Skeletal muscle cell (primary cell): ENCODE results near the gene CACNA2D3.

Source experiments
- DNase-seq: peaks from one replicate; pipeline ENCODE4 v3.0.0-alpha.2; 2010; ENCODE audit warnings: low read depth
- H3K4me3 ChIP-seq: 2 replicates; pipeline ENCODE4 v1.5.1; 2011; ENCODE audit warnings: low read depth, mild to moderate bottlenecking, control low read depth, low read length, moderate library complexity

Gene CACNA2D3

DNA sequence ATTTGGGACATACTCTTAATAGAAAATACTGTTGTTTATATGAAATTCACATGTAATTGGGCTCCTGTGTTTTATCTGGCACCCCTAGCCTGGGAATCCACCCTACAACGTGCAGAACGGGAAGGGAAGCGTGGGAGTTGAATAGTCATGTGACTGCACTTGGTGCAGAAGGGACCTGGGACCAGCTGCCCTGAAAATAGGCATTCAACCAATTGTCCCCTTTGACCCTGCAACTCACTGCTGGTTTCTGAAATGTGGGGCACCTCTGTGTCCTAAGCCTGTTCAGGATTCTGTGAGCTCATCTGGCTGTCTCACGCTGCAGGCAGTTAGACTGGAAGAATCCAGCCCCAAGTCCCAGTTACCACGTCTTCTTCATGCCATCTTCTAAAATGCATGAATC, 79.7 kb downstream of the CACNA2D3 start:
- no peak for DNase-seq

DNA sequence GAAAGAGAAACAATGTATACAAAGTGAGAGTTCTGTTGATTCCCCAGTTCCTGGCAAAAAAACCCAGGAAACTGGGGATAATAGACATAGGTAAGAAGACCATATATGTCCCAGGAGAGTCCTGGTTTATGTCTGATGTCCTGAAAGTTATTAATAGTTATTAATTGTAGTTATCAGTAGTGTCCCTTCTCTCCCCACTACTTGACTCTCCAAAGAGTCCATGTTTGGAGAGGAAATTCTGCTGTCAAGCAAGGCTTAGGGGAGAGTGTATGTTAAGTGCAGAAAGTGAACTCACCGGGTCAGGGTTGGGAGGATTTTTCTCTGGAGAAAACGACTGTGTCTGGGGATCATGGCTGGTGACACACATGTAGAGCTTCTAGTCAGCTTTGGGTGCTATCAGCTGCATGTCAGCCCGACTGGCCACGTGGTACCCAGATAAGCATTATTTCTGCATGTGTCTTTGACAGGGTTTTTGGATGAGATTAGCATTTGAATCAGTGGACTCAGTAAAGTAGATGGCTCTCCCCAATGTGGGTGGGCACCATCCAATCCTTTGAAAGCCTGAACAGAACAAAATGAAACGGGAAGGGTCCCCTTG, 80.4 kb downstream of the CACNA2D3 start:
- no peak for DNase-seq

More for the DNA sequence above, 79.7 kb downstream of the CACNA2D3 start:
- no peak overlapping the region for H3K4me3 ChIP-seq

DNA sequence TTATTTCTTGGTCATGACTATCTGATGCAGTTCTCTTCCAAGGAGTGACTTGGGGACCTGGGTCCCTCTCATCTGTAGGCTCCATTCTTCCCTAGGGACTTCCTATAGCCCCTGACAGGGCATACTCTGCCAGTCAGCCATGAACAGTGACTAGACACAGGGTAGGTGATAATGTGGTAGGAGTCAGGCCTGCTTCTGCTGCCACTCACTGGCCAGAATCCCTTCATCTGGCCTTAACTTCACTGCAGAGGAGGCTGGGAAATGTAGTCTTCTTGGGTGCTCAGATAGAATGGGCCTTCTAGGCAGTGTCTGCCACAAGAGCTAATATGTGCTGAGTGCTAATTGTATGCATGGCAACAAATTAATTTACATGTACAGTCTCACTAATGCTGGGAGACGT, 84.5 kb downstream of the CACNA2D3 start:
- DNase-seq, result no peak
- H3K4me3 ChIP-seq, result no peak overlapping the region

More for the DNA sequence above, 80.4 kb downstream of the CACNA2D3 start:
- H3K4me3 ChIP-seq, result no peak overlapping the region

DNA sequence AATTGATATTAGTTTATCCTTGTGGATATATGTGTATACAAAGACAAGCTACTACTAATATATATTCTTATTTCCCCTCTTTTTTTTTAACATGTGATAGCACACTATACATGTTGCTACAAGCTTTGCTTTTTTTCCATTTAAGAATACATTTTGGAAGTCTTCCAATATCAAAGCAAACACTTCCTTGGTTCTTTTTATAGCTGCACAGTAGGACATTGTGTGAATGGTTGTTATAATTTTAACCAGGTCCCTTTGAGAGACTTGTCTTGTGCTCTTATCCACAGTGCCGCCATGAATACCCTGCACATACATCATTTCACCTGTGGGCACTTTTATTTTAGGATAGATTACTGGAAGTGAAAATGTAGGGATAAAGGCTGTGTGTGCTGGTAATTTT, 88.7 kb downstream of the CACNA2D3 start:
- H3K4me3 ChIP-seq, result no peak overlapping the region
- DNase-seq, result no peak

DNA sequence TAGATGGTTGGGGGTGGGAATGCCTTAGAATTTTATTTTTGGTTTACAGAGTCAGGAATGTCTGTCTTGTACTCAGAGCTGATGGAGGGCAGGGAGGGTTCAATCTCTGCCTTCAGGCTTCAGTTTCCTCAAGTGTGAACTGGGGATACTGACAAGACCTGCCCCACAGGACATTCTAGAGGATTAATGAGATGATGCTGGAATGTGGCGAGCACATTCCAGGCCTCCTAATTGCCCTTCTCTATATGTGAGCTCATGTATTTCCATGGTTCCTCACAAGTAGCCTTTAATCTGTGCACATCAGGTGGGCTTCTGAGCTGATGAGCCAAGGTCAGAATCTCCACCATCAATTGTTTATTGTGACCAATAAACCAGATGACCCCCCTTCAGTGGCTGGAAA, 90.4 kb downstream of the CACNA2D3 start:
- DNase-seq, result no peak
- no peak overlapping the region for H3K4me3 ChIP-seq

DNA sequence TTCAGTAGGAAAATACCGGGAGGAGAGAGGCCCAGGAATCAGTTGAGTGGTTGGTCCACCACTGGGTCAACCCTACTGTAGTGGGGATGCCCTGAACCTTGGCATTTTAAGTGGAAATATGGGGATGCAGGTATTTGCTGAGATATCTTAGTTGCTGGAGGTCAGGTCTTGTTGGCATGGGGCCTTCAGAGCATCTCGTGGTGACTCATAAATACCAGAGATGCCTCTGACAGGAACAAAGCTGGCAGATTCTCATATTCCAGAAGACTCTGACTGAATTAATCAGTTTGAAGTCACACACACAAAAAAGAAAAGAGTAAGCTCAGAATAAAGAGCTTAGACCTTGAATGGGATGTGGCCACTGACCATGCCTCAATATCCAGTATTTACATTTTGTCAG, 91.6 kb downstream of the CACNA2D3 start:
- H3K4me3 ChIP-seq, result no peak overlapping the region
- DNase-seq, result no peak

DNA sequence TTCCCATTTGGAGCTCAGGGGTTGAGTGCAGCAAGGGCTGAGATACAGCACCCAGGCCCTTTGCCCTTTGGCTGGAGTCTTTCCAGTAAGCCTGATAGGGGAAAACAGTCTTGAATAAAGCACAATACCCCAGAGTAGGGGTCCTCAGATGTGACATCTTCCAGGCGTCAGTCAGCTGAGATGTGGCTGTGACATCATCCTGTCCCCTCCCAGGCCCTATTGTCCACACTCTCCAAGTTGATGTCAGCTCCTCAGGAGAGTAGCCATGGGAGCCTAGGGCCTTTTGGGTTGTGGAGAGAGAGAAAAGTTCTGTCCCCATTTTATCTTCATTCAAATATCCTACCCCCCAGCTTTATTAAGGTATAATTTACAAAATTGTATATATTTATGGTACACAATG, 92.5 kb downstream of the CACNA2D3 start:
- no peak for DNase-seq
- no peak overlapping the region for H3K4me3 ChIP-seq

DNA sequence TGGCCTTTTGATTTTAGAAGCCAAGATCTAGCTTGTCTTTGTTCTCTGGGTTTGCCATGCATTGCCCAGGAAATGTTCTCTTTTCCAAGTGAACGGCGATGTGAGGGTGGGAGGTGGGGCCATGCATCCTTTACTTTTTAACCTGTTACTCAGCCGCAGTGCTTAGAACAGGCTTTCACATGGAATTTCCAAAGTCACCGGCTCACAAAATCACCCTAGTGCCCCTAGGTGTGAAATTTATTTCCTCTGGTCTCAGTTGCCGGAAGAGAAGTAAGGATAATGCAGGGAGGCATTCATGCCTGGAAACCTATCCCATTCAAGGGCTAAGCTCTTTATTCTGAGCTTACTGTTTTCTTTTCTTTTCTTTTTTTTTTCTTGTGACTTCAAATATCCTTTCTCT, 93.2 kb downstream of the CACNA2D3 start:
- DNase-seq, result no peak
- H3K4me3 ChIP-seq, result no peak overlapping the region

DNA sequence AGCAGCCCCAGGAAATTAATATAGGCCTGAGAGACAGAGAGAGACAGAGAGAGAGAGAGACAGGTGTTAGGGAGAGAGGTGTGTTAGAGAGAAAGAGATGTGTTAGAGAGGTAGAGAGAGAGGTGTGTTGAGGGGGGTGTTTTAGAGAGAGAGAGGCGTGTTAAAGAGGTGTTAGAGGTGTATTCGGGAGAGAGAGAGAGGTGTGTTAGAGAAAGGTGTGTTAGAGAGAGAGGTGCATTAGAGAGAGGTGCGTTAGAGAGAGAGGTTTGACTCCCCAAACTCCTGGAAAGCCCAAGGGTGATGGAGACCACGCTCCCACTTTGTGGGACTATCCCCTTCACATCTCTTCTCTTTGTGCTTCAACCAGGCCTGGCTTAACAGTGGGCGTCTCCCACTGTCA, 95.5 kb downstream of the CACNA2D3 start:
- H3K4me3 ChIP-seq, result no peak overlapping the region
- no peak for DNase-seq

DNA sequence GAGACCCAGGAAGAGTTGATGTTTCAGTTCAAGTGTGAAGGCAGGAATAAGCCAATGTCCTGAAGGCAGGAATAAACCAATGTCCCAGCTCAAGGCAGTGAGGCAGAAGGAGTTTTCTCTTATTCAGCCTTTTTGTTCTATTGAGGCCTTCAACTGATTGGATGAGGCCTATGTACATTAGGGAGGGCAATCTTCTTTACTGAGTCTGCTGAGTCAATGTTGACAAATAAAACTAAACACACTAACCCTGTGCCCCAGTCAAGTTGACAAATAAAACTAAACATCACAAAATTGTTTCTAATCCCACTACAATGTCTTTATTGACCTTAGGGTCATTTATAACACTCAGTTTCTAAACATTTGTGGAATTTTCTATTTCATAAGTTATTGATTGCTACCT, 100.0 kb downstream of the CACNA2D3 start:
- no peak for DNase-seq
- H3K4me3 ChIP-seq, result no peak overlapping the region

DNA sequence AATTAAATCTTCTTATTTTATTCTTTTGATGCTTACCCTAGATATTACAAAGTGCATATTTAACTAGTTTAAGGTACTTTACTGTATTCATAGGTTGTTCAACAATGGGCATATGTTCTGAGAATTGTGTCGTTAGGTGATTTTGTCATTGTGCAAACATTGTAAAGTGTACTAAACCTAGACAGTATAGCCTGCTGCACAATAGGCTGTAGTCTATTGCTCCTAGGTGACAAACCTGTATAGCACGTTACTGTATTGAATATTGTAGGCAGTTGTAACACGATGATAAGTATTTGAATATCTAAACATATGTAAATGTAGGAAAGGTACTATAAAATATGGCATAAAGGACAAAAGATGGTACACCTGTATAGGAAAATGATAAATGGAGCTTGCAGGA, 100.7 kb downstream of the CACNA2D3 start:
- no peak for DNase-seq
- no peak overlapping the region for H3K4me3 ChIP-seq

DNA sequence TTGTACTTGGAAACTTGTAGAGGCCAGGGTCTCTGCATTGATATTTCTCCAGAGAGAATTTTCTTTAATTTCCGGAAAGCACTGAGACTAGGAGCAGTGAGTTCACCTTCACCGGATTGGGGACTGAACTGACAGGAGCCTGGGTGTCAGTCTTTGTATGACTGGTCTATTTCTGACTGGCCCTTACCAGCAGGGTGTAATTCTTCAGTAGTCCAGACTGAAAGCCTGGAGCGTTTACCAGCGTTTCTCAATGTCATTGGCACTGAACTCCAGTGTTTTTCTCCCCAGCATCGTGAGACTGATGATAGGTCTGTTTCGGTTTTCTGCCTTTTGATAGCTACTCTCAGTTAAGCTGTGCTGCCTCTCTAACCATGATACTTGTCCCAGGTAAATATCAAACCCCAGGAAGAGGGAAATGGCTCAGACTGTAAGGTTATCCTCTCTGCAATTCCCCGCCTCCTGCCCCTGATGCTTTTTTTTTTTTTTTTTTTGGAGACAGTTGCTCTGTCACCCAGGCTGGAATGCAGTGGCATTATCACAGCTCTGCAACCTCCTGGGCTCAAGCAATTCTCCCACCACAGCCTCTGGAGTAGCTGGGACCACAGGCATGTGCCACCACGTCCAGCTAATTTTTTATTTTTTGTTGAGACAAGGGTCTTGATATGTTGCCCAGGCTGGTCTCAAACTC, 103.6 kb downstream of the CACNA2D3 start:
- H3K4me3 ChIP-seq, result no peak overlapping the region
- no peak for DNase-seq

DNA sequence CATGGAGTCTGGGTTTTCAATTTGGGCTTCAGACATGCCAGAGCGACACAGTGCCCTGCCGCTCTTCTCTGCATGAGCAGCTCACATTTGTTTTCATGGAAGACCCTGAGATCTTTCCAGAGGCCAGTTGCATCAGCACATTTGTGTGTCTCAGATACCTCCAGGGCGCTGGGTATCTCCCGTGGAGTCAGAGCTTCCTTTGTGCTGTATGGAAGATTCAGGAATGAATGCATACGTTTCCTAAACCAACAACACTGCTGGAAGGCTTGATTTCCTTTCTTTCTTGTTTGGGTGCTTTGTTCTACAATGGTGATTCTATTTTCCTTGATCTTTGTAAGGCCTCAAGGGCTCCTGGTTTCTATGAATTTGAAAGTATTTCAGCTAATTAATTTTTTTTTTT, 106.5 kb downstream of the CACNA2D3 start:
- no peak for DNase-seq
- no peak overlapping the region for H3K4me3 ChIP-seq

DNA sequence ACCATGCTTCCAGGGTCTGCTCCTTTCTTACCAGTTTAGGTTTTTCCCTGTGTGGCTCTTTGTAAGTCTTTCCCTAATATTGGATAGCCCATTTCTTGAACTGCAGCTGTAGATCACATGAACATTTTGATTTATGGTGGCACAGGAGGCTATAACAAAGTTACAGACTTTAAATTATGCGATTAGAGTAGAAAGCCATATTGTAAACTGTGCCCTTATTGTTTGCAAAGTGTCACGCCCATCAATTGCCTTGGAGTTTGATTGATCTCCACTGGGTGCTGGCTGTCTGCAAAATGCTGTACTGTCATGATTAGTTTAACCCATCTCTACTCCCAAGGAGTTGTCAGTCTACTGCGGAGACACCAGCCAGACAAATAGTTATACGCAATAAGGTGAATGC, 110.3 kb downstream of the CACNA2D3 start:
- H3K4me3 ChIP-seq, result no peak overlapping the region
- DNase-seq, result no peak

DNA sequence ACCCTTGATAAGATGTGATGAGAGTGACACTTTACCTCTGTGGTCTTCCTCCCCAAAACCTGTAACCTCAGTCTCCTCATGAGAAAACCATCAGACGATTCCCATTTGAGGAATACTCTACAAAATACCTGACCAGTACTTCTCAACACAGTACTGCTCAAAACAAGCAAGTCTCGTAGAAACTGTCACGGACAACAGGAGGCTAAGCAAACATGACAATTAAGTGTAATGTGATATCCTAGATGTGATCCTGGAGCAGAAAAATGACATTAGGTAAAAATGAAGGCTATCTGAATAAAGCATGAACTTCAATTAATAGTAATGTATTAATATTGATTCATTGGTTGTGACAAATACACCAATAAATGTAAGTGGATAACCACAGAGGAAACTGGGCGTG, 113.6 kb downstream of the CACNA2D3 start:
- H3K4me3 ChIP-seq, result no peak overlapping the region
- no peak for DNase-seq

DNA sequence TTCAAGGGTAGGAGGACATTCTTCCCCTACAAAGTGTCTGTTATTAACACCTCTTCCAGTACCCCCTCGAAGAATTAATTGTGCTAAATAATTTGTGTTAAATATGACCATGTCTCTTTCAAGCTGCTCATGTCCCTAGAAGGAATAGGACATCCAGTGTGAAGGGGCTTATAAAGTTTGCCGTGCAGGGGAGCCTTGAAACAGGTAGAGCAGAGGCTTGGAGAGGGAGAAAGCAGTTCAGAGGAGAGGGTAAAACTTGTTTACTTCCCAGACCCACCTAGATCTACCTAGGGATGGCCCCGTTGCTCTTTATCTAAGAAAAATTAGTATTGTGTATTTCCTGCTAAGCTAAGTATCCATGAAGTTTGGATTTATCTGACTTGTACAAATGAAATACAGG, 114.8 kb downstream of the CACNA2D3 start:
- no peak for DNase-seq
- no peak overlapping the region for H3K4me3 ChIP-seq

DNA sequence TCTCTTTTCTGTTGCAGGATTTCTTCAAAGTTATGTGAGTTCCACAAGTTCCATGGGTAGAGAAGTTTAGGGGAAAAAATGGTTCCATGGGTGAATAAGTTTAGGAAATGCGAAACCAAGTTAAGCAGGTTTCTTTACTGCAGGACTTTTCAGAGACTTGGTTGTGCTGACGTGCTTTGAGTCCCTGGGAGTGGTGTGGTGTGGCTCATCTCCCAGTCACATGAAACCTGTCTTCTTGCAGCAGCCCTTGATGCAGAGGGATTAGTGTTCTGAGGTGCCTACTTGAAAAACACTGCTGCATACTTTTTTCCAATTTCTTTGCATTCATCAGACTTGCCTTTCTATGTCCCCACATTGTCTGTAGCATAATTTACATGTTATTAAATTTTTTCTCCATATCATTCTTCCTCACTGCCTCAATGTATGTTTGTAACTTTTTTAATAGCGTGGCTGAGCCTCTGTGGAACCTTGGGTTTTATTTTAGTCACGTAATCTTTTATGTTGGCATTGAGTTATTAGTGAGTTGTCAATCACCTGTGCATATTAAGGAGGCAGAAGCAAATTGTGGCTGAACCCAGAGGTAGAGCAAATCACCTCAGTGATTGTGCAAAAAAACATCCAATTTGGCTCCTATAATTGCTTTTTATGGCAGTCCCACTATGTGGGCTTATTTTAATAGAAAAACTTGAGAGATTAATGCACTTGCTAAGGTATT, 115.6 kb downstream of the CACNA2D3 start:
- DNase-seq, result no peak

DNA sequence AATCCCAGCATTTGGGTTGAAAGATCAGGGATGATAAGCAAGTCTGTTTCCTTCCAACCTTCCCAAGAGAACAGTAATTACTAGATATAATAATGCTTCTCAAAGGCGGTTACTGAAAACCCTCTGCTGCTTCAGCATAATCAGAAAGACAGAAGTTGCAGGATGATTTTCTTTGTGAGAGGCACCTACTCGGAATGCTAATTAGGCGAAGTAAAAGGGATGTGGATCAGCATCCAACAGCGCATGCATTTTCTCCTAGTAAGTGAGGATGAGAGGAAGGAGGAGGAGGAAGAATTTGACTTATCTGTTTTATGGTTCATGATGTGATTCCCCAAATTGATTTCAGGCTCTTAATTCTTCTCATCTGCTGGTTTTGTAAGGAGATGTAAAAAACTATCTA, 118.0 kb downstream of the CACNA2D3 start:
- no peak overlapping the region for H3K4me3 ChIP-seq

More for the DNA sequence above, 115.6 kb downstream of the CACNA2D3 start:
- no peak overlapping the region for H3K4me3 ChIP-seq

DNA sequence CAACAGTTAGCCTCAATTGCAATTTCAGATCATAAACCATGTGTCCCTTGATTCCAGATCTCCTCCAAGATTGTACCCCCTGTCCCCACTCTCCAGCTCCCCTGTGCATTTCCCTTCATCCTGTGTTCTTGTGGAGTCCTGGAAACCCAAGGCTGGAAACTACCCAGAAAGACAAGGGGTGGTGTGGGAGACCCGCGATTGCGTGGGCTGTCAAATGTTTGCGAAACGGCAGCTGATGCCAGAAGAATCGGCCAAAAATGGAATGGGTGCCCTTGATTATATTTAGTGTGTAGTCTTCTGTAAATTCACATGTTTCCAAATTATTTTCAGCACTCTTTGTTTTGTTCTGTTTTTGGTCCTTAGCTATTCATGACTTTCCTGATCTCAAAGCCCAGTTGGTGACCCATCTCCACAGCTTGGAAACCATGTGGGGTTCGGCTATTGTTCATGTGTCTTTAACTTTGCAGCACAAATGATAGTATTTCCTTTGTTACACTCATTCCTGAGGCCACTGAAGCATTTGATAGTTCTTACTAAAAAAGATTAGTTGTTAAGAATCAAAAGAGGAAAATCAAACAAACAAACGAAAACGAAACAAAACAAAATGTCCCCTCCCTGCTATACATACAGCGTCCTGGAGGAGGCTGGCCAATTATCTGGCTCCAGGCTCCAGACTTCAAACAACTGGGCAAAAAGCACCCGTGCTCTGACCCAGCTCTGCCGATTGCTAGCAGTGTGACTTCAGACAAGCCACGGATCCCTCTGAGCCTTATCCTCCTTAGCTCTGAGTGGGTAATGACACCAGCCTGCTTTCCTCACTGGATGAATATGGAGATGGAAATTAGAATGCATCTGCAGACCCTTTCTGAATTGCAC, 120.9 kb downstream of the CACNA2D3 start:
- H3K4me3 ChIP-seq, result no peak overlapping the region
- no peak for DNase-seq

More for the DNA sequence above, 118.0 kb downstream of the CACNA2D3 start:
- DNase-seq, result no peak
